BE2C (cell line): ENCODE measurements around the gene SHISA7.
A peak's percentile ranks its signal among the peaks of the same experiment; 100 is the strongest.
"Not testable (repeated sequence)": the region's sequence is repeated elsewhere in the genome, so short reads cannot be mapped to it uniquely, and the experiment has no call there.

Experiments used
- DNase-seq: peaks from one replicate; pipeline ENCODE4 v3.0.0-alpha.2; 2020
- H3K27me3 ChIP-seq: fragments of 250-450 bp; sonication (Bioruptor Pico); 2 replicates; pipeline ENCODE4 v1.5.1; 2020; ENCODE audit warnings: mild to moderate bottlenecking
- H3K36me3 ChIP-seq: fragments of 250-450 bp; sonication (Bioruptor Pico); 2 replicates; pipeline ENCODE4 v1.5.1; 2020; ENCODE audit warnings: mild to moderate bottlenecking
- H3K4me1 ChIP-seq: fragments of 250-450 bp; sonication (Bioruptor Pico); 2 replicates; pipeline ENCODE4 v1.5.1; 2020
- H3K4me3 ChIP-seq: 2 replicates; pipeline ENCODE4 v1.5.1; 2011; ENCODE audit warnings: low read depth, low read length
- H3K9me3 ChIP-seq: fragments of 250-450 bp; sonication (Bioruptor Pico); 2 replicates; pipeline ENCODE4 v1.5.1; 2020
- CTCF ChIP-seq: IDR thresholded peaks from 2 replicates; pipeline ENCODE4 v1.5.1; 2012; ENCODE audit warnings: mild to moderate bottlenecking, low read depth, low read length

The SHISA7 gene

GRCh38 chr19:55418185-55418584 lies 24.9 kb downstream of the SHISA7 start:
- Histone ChIP-seq H3K36me3 (no peaks in the 10 kb centered on the region), H3K9me3 (no peaks in the 10 kb centered on the region), H3K27me3 (no peaks in the 10 kb centered on the region), H3K4me3 (no peak overlapping the region), H3K4me1 (no peaks in the 10 kb centered on the region)
- peak; percentile 77 for DNase-seq
- peak; percentile 85 for TF ChIP-seq CTCF

GRCh38 chr19:55410168-55410567 lies 32.9 kb downstream of the SHISA7 start:
- Histone ChIP-seq H3K27me3 (no peaks in the 10 kb centered on the region), H3K9me3 (no peaks in the 10 kb centered on the region), H3K4me3 (no peak overlapping the region), H3K4me1 (no peaks in the 10 kb centered on the region; the same call in 1 of the 2 replicates), H3K36me3 (peaks cover 15% of the 10 kb centered on the region)
- DNase-seq: no peak
- no peak for TF ChIP-seq CTCF

GRCh38 chr19:55409179-55409578 lies 33.9 kb downstream of the SHISA7 start:
- H3K9me3 ChIP-seq, DNase-seq, H3K4me1 ChIP-seq, H3K27me3 ChIP-seq, H3K4me3 ChIP-seq: not testable (repeated sequence)
- H3K36me3 ChIP-seq: peaks cover 24% of the 10 kb centered on the region

- Histone ChIP-seq H3K4me1 (no peaks in the 10 kb centered on the region; the same call in 1 of the 2 replicates), H3K4me3 (peak overlapping the region; percentile 27), H3K27me3 (no peaks in the 10 kb centered on the region), H3K36me3 (peaks cover 31% of the 10 kb centered on the region), H3K9me3 (no peaks in the 10 kb centered on the region)
- TF ChIP-seq CTCF: no peak
- DNase-seq: no peak
These were observed 34.6 kb downstream of the SHISA7 start for GRCh38 chr19:55408533-55408872.

- no peaks in the 10 kb centered on the region for H3K9me3 ChIP-seq
- H3K36me3 ChIP-seq: peaks cover 36% of the 10 kb centered on the region
- no peaks in the 10 kb centered on the region; the same call in 1 of the 2 replicates for H3K4me1 ChIP-seq
- H3K4me3 ChIP-seq: peak overlapping the region; percentile 51
- H3K27me3 ChIP-seq: no peaks in the 10 kb centered on the region
- no peak for TF ChIP-seq CTCF
- DNase-seq: peak; percentile 99
These were observed 35.1 kb downstream of the SHISA7 start for GRCh38 chr19:55407800-55408532.

GRCh38 chr19:55407550-55407799 lies 35.6 kb downstream of the SHISA7 start, which contains the start of gene UBE2S:
TSS of gene UBE2S (minus strand) at chr19:55407788. CDS start at chr19:55407589, 199 bp downstream.
- not testable (repeated sequence) for H3K4me1 ChIP-seq, H3K9me3 ChIP-seq, DNase-seq, H3K27me3 ChIP-seq
- peaks cover 41% of the 10 kb centered on the region for H3K36me3 ChIP-seq
- H3K4me3 ChIP-seq: peak within 1 kb of the TSS; percentile 80

- H3K4me1 ChIP-seq: no peaks in the 10 kb centered on the region; the same call in 1 of the 2 replicates
- no peaks in the 10 kb centered on the region for H3K9me3 ChIP-seq
- no peaks in the 10 kb centered on the region for H3K27me3 ChIP-seq
- no peak for TF ChIP-seq CTCF
- H3K4me3 ChIP-seq: peak overlapping the region; percentile 80
- DNase-seq: peak; percentile 42
- H3K36me3 ChIP-seq: peaks cover 46% of the 10 kb centered on the region
These were observed 36.1 kb downstream of the SHISA7 start for GRCh38 chr19:55406826-55407549.
